Measurements from ENCODE around the gene TMEM255B.

TMEM255B gene

GRCh38 chr13:113859311-113860050, 100.5 kb downstream of the TMEM255B start:
- H3K27ac Mint-ChIP-seq: no peak overlapping the region
- H3K27me3 Mint-ChIP-seq: peaks cover 37% of the 10 kb centered on the region
- H3K4me1 Mint-ChIP-seq: peaks cover 44% of the 10 kb centered on the region
- peaks cover 11% of the 10 kb centered on the region for H3K9me3 Mint-ChIP-seq
- no peak overlapping the region for H3K4me3 Mint-ChIP-seq
- H3K36me3 Mint-ChIP-seq: peaks cover 37% of the 10 kb centered on the region
- no peak for ATAC-seq

DNA sequence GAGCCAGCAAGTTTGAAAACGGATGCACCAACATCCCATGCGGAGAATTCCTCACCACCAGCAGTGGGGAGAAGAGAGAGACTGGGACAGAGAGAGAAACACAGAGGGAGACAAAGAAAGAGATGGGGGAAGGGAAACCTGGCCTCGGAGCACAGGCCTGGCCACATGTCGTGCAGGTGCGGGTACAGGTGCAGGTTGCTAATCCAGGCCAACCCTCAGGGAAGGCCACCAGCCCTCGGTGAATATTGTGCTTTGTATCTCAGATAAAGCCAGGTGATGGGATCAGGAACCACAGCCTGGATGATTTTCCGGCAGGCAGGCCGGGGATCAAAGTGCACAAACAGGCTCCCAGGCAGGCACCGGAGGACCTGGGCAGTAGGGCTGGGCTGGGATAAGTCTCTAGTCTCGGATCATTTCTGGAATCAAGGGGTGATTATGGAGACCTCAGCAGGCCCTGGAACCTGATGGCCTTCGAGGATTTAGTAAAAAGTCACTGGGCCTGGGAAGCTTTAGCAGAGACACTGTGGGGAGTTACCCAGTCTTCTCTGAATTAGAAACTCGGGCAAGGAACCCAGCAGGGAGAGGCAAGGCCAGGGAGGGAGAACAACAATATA, 101.1 kb downstream of the TMEM255B start:
- peak overlapping the region; percentile 13 for H3K27ac Mint-ChIP-seq
- peaks cover 38% of the 10 kb centered on the region for H3K27me3 Mint-ChIP-seq
- ATAC-seq: no peak
- H3K4me3 Mint-ChIP-seq: peak overlapping the region; percentile 1
- H3K9me3 Mint-ChIP-seq: peaks cover 11% of the 10 kb centered on the region
- peaks cover 37% of the 10 kb centered on the region for H3K36me3 Mint-ChIP-seq
- peaks cover 42% of the 10 kb centered on the region for H3K4me1 Mint-ChIP-seq

DNA sequence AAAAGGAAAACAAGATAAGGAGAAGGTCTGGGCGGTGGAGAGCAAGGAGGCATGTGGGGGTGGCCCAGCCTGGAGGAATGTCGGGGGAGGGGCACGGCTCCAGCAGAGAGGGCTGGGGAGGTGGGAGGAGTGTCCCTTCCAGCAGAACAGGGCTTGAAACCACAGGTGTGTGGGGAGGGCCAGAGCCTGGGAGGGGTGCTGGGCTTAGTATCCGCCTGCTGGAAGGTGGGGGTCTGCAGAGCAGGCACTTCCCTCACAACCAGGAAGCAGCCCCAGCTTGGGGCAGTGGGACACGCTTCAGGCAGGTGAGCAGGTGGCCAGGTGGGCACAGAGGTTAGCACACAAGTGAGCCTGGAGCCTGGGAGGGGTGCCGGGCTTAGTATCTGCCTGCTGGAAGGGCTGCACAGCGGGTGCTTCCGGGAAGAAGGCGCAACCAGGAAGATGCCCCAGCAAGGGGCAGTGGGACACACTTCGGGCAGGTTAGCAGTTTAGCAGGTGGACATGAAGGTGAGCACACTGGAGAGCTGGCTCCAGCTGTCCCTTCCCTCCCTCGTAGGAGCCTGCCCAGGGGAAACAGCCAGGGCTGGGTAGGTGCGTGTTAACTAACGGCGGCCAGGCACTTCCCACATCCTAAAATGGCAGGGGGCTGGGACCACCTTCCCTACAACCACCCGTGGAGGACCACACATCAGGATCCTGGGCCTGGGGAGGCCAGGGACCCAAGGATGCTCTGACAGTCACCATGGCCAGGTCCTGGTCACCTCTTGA, 101.8 kb downstream of the TMEM255B start:
- Mint-ChIP-seq H3K27ac (peak overlapping the region; percentile 91), H3K27me3 (peaks cover 44% of the 10 kb centered on the region), H3K4me3 (peak overlapping the region; percentile 1), H3K9me3 (peaks cover 11% of the 10 kb centered on the region), H3K36me3 (peaks cover 37% of the 10 kb centered on the region), H3K4me1 (peaks cover 42% of the 10 kb centered on the region)
- ATAC-seq: no peak

GRCh38 chr13:113861433-113862030, 102.5 kb downstream of the TMEM255B start:
- peak overlapping the region; percentile 56 for H3K4me3 Mint-ChIP-seq
- peaks cover 42% of the 10 kb centered on the region for H3K4me1 Mint-ChIP-seq
- H3K27ac Mint-ChIP-seq: peak overlapping the region; percentile 91
- H3K27me3 Mint-ChIP-seq: peaks cover 42% of the 10 kb centered on the region
- H3K9me3 Mint-ChIP-seq: peaks cover 11% of the 10 kb centered on the region
- no peak for ATAC-seq
- peaks cover 37% of the 10 kb centered on the region for H3K36me3 Mint-ChIP-seq

- ATAC-seq: no peak
- H3K4me3 Mint-ChIP-seq: peak overlapping the region; percentile 91
- H3K9me3 Mint-ChIP-seq: peaks cover 11% of the 10 kb centered on the region
- H3K36me3 Mint-ChIP-seq: peaks cover 37% of the 10 kb centered on the region
- H3K4me1 Mint-ChIP-seq: peaks cover 42% of the 10 kb centered on the region
- peaks cover 39% of the 10 kb centered on the region for H3K27me3 Mint-ChIP-seq
- peak overlapping the region; percentile 91 for H3K27ac Mint-ChIP-seq
Measured at GRCh38 chr13:113862191-113862930, 103.3 kb downstream of the TMEM255B start.

GRCh38 chr13:113862931-113863523, 104.0 kb downstream of the TMEM255B start:
- Mint-ChIP-seq H3K4me1 (peaks cover 42% of the 10 kb centered on the region), H3K27me3 (peaks cover 43% of the 10 kb centered on the region), H3K27ac (peak overlapping the region; percentile 91), H3K36me3 (peaks cover 37% of the 10 kb centered on the region), H3K9me3 (peaks cover 14% of the 10 kb centered on the region), H3K4me3 (peak overlapping the region; percentile 91)
- peak; percentile 92 for ATAC-seq

GRCh38 chr13:113863524-113864272, 104.7 kb downstream of the TMEM255B start, which contains the start of gene GAS6:
TSS of gene GAS6 (minus strand) at chr13:113864076. CDS start at chr13:113863920, 156 bp downstream.
- peaks cover 42% of the 10 kb centered on the region for H3K4me1 Mint-ChIP-seq
- peak within 1 kb of the TSS; percentile 91 for H3K27ac Mint-ChIP-seq
- peak; percentile 75 for ATAC-seq
- peak within 1 kb of the TSS; percentile 91 for H3K4me3 Mint-ChIP-seq
- H3K27me3 Mint-ChIP-seq: peaks cover 50% of the 10 kb centered on the region
- peaks cover 12% of the 10 kb centered on the region for H3K9me3 Mint-ChIP-seq
- peaks cover 37% of the 10 kb centered on the region for H3K36me3 Mint-ChIP-seq

DNA sequence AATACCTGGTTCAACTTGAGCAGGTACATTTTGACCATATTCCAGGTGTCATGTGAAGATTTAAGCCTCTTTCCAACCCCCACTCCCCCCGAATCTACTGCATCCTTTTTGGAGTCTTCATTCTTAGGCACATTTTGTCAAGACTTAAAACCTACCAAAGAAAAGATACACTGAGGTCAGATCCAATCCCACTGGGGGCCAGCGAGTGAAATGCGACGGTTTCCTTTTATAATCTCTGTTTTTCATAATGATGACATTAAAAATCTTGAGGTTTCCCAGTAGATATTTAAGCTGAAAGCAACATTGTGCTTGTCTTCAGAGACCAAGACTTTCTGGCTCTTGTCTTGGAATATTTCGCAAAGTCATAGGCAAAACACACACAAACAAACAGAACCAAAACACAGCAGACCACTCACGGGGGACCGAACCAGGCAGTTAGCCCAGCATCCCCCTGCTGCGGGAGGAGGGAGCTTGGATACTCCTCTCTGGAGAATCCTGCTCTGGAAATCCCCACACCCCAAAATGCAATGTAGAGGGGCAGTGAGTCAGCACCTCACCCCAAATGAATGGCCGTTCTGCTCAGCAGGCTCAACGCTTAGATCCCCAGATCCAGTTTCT, 105.4 kb downstream of the TMEM255B start:
- Mint-ChIP-seq H3K4me3 (peak overlapping the region; percentile 64), H3K27me3 (peaks cover 52% of the 10 kb centered on the region), H3K27ac (no peak overlapping the region), H3K36me3 (peaks cover 32% of the 10 kb centered on the region), H3K4me1 (peaks cover 42% of the 10 kb centered on the region), H3K9me3 (peaks cover 8% of the 10 kb centered on the region)
- no peak for ATAC-seq

DNA sequence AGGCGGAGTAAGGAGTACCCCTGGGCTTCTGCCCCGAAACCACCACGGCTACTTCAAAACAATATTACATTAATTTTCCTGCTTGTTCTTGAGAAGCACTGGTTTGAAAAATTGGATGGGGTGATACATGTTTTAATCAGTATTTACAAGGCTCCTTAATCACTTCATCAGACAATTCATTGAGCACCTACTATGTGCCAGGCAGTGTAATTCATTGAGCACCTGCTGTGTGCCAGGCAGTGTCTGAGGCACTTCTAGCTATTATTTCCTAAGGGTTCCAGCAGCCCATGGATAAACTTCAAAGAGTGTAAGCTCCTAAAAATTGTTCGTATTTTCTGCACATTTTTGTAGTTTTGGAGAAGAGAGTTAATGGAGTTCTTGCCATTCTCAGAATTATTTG, 106.4 kb downstream of the TMEM255B start:
- H3K4me1 Mint-ChIP-seq: peaks cover 34% of the 10 kb centered on the region
- H3K4me3 Mint-ChIP-seq: no peak overlapping the region
- no peak for ATAC-seq
- H3K36me3 Mint-ChIP-seq: peaks cover 23% of the 10 kb centered on the region
- H3K9me3 Mint-ChIP-seq: peaks cover 7% of the 10 kb centered on the region
- peaks cover 52% of the 10 kb centered on the region for H3K27me3 Mint-ChIP-seq
- no peak overlapping the region for H3K27ac Mint-ChIP-seq
